Activated gamma-delta T cell treated with Interleukin-2 at 50 U/mL for 16 hours (primary cell): ENCODE results near the gene TACC2.

ENCODE experiments used
- DNase-seq: peaks from one replicate; pipeline ENCODE4 v3.0.0-alpha.2; 2020

Gene TACC2

GRCh38 chr10:122126763-122127659 lies 138.0 kb downstream of the TACC2 start:
- DNase-seq = no peak

GRCh38 chr10:122127943-122128342 lies 139.0 kb downstream of the TACC2 start:
- no peak for DNase-seq

- DNase-seq = no peak
These were observed 139.4 kb downstream of the TACC2 start for GRCh38 chr10:122128357-122128756.

GRCh38 chr10:122130474-122131110 lies 141.6 kb downstream of the TACC2 start:
- no peak for DNase-seq

GRCh38 chr10:122132331-122132755 lies 143.4 kb downstream of the TACC2 start:
- no peak for DNase-seq

GRCh38 chr10:122132882-122133565 lies 144.1 kb downstream of the TACC2 start:
- DNase-seq = no peak

- no peak for DNase-seq
These were observed 146.5 kb downstream of the TACC2 start for GRCh38 chr10:122135251-122136025.

GRCh38 chr10:122138831-122139625 lies 150.1 kb downstream of the TACC2 start:
- DNase-seq = no peak

- no peak for DNase-seq
These were observed 150.7 kb downstream of the TACC2 start for GRCh38 chr10:122139627-122140170.

- DNase-seq = no peak
These were observed 151.5 kb downstream of the TACC2 start for GRCh38 chr10:122140461-122140902.

GRCh38 chr10:122140941-122141623 lies 152.1 kb downstream of the TACC2 start:
- DNase-seq = no peak

GRCh38 chr10:122141821-122142640 lies 153.1 kb downstream of the TACC2 start:
- DNase-seq = no peak

GRCh38 chr10:122142641-122143237 lies 153.8 kb downstream of the TACC2 start:
- DNase-seq = peak; percentile 12

GRCh38 chr10:122143238-122143841 lies 154.4 kb downstream of the TACC2 start:
- no peak for DNase-seq

GRCh38 chr10:122144199-122144598 lies 155.2 kb downstream of the TACC2 start:
- no peak for DNase-seq

GRCh38 chr10:122145113-122145512 lies 156.2 kb downstream of the TACC2 start:
- no peak for DNase-seq

- DNase-seq = no peak
These were observed 158.7 kb downstream of the TACC2 start for GRCh38 chr10:122147663-122148062.

- no peak for DNase-seq
These were observed 160.1 kb downstream of the TACC2 start for GRCh38 chr10:122148876-122149560.
